IPS-NIHi7 (cell line): ENCODE data around the gene SMPDL3B.
"Not testable (repeated sequence)": the region's sequence is repeated elsewhere in the genome, so short reads cannot be mapped to it uniquely, and the experiment has no call there.

Source experiments
- DNase-seq: peaks from one replicate; pipeline ENCODE4 v3.0.0; 2012; ENCODE audit warnings: mixed read lengths; ENCODE audit errors: extremely low spot score

The SMPDL3B gene

DNA sequence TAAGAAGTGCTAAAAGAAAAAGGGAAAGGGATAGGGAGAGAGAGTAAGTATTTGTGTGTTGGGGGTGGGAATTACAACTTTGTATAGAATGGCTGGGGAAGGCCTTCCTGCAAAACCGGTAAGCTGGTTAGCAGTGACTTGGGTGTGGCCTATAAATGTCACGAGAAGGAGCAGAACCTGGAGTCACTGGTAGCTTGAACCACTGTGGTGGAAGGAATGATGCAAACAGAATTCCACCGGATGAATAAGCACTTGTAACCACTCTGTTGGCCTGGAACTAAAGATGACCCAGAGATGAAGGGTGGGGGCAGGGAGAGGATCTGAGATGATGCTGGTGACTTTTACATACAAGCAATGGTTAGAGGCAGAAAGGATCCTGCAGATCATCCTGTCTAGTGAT is 33.9 kb downstream of the SMPDL3B start:
- no peak for DNase-seq

- no peak for DNase-seq
Observed at GRCh38 chr1:27970401-27970800, 35.6 kb downstream of the SMPDL3B start.

DNA sequence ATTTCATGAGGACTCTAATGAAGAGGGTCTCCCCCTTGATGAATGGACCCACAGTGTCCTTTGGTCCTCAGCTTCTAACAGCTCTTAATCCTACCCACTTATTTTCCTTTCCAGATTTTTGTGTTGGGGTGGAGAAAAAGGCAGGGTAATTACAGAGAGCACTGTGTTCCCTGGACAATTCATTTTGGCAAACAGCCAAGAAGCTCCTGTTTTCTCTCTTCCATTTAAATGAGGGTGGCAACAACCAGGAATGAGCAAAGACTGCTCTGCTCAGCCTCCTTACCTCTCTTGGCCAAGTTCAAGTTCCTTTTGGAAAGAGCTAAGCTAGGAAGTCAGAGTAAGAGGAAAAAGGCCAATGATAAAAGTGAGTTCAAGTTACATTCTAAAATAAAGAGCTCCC is 36.9 kb downstream of the SMPDL3B start:
- DNase-seq: no peak

DNA sequence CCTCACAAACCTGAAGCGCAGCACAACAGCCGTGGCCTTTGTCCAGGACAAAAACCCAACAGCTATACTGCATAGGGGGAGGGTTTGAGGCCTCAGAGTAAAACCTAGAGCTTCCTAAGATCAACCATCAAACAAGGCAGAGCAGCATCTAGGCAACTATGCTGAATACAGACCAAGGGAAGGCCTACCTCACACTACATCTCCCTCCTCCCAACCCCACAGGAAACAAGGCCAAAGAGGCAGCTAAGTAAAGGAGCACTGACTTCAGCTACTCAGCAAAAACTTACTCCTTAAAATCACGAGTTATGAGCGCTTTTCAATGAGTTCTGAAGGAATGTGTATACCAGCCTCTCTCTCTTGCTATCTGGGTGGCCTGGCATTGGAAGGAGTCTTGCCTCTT is 37.3 kb downstream of the SMPDL3B start:
- no peak for DNase-seq

GRCh38 chr1:27973771-27974416 is 39.1 kb downstream of the SMPDL3B start:
- DNase-seq: no peak

- no peak for DNase-seq
Observed at GRCh38 chr1:27974417-27974781, 39.6 kb downstream of the SMPDL3B start.

- peak; percentile 34 for DNase-seq
Observed at GRCh38 chr1:27979151-27979858, 44.5 kb downstream of the SMPDL3B start.

DNA sequence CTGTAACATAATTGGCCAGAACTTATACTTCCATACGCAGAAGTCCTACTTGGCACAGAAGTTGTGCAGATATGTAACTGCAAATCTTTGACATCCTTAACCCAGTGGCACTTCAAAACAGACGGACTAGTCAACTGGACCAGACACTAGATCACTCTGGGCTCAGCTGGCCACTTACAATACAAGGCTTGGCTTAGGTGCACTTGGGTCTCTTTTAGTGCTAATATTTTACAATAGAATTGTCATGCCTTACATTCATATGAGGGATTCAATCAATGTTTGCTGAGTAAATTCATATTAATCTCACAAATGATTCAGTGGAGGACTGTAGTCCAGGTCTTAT is 45.0 kb downstream of the SMPDL3B start:
- DNase-seq: no peak

GRCh38 chr1:27980216-27980845 is 45.5 kb downstream of the SMPDL3B start:
- no peak for DNase-seq

DNA sequence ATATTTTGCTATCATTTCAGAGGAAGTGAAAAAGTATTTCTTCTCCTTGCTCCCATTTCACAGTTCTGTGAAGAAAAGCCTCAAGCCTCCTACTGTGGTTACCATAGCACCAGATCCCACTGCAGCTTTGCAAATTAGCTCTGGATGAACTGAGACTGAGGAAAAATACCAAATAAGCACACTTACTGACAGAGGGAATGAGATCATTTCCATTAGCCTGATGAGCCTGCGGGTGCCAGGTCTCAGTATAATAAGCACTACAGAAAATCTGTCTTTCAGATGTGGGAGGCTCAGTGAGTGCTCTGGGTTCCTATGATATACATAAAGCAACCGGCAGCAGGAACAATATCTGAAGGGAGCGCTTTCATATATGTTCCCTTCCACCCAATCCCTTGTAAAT is 46.3 kb downstream of the SMPDL3B start:
- DNase-seq: no peak

DNA sequence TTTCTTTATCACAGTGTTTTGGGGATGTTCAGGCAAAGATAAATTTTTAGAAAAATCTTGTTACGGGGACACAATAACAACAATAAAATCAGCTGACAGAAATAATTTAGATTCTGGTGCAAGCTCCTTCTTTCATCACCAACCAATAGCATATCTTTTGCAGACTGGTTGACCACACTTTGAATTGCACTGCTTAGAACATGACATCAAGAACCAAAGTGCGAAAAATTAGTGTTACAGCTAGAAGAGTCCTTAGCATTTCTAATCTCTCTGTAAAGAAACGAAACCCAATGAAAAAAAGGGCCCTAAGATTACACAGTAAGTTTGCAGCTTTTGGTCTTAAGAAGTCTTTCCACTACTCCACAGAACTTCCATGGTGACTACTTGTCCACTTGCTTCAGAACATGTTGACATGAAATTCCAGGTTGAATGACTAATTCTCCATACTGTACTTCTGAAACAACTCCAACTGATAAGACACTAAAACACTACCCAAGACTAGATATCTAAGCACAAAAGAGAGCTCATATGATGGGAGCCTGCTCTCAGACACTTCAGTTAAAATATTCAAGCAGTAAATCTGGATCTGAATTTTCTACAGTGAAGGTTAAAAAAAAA is 56.2 kb downstream of the SMPDL3B start:
- no peak for DNase-seq

DNA sequence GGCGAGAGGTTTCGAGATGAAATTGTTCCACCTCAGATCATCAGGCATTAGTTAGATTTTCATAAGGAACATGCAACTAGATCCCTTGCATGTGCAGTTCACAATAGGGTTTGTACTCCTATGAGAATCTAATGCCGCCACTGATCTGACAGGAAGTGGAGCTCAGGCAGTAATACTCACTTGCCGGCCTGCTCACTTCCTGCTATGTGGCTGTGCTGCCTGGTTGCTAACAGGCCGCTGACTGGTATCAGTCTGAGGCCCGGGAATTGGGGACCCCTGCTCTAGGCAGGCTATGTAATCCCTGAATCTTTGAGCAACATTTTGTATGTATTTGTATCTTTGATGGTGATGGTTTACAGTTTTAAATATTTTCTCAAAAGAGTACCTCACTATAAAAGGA is 57.5 kb downstream of the SMPDL3B start:
- DNase-seq: no peak

DNA sequence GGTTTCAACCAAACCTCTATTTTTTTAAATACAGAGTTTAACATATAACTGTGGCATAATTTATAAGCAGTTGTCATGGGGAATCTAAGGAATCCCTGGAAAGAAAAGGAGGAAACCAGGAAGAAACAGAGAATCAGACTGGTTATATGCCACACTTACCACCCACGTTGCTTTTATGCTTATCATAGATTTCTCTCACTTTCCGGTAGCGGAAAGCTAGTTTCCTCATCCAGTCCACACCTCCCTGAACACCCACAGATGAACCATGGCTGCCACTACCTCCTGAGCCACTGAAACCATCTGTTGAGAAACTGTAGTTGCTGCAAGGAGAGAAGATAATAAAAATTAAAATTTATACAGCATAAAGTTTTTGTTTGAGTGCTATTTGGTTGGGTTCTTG is 58.4 kb downstream of the SMPDL3B start:
- no peak for DNase-seq

DNA sequence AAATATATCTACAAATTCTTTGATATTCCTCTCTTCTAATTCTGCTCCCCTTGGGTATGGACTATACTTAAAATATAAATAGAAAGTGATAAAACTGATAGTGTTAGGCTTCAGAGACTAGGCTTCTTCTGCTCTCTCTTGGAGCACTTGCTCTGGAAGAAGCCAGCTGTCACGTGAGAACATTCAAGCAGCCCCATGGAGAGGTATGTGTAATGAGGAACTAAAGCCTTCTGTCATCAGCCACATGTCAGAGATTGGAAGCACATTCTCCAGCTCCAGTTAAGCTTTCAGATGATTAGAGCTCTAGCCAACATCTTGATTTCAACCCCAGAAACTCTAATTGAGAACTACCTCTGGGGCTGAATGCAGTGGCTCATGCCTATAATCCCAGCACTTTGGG is 59.3 kb downstream of the SMPDL3B start:
- no peak for DNase-seq

GRCh38 chr1:27994526-27994925 is 59.7 kb downstream of the SMPDL3B start:
- DNase-seq: not testable (repeated sequence)

DNA sequence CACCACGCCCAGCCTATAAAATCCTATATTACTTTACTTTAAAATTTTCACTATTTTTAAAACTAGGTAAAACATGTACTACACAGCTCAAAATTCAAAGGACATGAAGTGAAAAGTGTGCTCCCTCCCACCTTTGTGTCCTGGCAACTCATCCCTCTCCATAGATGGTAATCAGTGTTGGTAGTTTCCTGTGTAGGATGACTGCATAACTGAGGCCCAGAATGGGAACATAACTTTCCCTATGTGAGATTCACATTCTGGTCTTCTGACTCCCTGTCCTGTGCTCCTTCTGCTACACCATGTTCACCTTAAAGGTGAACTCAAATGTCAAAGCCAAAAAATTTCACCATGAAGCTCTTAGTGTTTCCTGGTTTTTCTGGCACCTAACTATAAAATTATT is 64.3 kb downstream of the SMPDL3B start:
- DNase-seq: no peak

DNA sequence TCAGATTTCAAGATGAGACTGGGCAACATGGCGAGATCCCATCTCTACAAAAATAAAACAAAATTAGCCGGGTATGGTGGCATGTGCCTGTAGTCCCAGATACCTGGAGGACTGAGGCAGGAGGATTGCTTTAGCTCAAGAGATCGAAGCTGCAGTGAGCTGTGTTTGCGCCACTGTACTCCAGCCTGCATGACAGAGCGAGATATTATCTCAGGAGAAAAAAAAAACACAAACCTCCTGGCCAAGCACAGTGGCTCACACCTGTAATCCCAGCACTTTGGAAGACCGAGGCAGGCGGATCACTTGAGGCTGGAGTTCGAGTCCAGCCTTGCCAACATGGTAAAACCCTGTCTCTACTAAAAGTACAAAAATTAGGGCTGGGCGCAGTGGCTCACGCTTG is 67.8 kb downstream of the SMPDL3B start:
- no peak for DNase-seq

DNA sequence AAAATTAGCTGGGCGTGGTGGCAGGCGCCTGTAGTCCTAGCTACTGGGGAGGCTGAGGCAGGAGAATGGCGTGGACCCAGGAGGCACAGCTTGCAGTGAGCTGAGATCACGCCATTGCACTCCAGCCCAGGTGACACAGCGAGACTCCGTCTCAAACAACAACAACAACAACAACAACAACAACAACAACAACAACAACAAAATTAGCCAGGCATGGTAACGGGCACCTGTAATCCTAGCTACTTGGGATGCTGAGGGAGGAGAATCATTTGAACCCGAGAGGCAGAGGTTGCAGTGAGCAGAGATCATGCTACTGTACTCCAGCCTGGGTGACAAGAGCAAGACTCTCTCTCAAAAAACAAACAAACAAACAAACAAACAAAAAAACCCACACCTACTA is 68.3 kb downstream of the SMPDL3B start:
- not testable (repeated sequence) for DNase-seq
